Medulla oblongata (tissue), 1 donor: ENCODE data around the gene SLC25A25.

Experiments used
- DNase-seq: peaks from one replicate; pipeline ENCODE4 v3.0.0-alpha.2; 2015; ENCODE audit errors: extremely low spot score

The SLC25A25 gene

DNA sequence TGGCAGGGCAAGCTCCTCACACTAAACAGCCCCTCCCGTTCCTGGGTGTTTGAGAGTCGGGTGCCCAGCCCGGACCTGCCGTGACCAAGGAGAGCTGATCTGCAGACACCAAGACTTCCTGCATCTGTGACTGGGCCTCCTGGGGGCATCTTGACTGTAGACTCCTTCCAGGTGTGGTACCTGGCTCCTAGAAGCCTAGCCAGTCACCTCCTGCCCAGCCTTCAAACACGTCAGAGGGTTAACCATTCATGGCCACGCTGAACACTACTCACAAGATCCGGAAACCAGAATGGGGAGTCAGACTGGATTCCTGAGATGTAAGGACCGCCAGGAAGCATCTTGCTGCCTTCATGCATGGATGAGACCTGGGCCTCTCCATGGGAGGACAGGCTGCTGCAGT is 77.5 kb downstream of the SLC25A25 start:
- no peak for DNase-seq

DNA sequence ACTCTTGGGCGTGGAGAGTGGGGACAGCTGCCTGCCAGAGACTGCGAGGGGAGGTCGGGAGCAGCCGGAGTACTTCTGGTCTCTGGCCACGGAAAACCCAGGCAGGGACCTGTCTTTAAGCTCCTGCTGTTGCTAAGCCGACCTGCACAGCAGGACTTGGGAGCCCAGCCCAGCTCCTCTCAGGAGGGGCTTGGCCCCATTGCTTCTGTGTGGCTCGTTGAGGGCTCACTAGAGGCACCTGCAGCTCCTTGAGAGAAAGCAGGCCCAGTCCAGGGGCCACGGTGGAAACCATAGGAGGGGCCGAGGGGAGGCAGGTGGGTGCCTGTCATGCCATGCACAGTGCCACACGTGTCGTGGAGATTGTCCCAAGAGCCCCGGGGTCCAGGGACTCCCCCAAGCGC is 77.9 kb downstream of the SLC25A25 start:
- no peak for DNase-seq

DNA sequence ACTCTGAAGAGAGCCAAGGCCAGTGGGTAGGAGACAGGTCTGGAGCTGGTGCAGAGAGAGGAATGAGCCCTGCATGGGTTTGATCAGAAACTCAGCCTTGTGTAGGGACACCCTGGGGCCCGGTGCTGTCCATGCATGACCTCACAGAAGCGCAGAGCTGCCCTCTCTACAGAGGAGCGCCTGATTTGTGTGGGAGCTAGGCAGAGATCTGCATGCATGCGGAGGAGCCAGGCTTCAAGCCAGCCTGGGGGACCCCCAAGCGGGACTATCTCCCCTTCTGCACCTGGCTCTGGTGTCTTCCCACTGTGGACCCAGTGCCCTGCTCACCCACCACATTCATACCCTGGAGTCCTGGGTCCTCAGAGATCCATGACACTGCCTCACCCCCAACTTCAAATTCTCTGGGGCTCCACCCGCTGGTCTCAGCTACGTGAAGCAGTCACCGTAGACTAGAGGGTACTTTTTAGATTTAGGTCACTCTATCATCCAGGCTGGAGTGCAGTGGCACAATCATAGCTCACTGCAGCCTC is 78.6 kb downstream of the SLC25A25 start:
- no peak for DNase-seq

DNA sequence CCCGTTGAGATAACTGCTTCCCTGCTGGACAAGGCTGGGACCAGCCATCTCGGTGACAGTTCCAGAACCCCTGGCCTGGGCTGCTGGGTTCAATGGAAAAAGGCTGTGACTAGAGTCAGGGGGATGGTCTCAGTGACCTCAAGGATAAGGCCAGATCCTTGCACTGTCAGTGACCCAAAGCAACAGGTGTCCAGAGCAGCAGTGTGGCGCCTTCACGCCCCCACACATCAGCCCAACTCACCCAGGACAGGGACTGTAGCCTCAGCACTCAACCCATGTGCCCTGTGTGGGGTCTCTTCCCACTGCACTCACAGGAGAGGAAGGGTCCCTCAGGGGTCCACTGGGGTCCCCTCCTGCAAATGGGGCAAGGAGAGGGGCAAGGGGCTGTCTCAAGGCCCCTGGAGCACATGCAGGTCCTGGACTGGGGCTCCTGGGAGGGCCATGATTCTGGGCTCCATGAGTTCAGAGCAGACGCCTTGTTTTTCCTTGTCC is 80.5 kb downstream of the SLC25A25 start:
- no peak for DNase-seq

DNA sequence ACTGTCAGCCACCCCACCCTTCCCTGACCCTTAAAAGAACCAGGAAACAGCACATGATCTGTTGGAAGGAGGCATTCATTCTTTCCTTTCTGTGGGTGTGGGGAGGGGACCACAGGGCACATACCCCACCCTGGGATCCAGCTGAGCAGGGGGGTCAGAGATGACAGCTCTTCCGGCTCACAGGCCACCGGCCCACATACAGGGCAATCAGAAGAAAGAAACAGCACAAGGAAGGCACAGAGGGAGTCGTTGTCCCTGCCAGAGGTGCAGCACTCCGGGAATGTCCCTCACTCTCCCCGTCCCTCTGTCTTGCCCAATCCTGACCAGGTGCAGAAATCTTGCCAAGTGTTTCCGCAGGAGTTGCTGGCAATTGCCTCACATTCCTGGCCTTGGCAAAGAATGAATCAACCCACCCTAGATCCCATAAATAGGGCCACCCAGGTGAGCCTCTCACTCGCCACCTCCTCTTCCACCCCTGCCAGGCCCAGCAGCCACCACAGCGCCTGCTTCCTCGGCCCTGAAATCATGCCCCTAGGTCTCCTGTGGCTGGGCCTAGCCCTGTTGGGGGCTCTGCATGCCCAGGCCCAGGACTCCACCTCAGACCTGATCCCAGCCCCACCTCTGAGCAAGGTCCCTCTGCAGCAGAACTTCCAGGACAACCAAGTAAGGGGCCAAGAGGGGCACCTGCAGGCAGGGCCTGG is 81.1 kb downstream of the SLC25A25 start, which contains the start of gene LCN2:
Gene LCN2, plus strand, starts transcription at position 453 of the 701 bp plus-strand sequence. Its CDS starts 73 bp downstream, at position 526.
- DNase-seq, result no peak

DNA sequence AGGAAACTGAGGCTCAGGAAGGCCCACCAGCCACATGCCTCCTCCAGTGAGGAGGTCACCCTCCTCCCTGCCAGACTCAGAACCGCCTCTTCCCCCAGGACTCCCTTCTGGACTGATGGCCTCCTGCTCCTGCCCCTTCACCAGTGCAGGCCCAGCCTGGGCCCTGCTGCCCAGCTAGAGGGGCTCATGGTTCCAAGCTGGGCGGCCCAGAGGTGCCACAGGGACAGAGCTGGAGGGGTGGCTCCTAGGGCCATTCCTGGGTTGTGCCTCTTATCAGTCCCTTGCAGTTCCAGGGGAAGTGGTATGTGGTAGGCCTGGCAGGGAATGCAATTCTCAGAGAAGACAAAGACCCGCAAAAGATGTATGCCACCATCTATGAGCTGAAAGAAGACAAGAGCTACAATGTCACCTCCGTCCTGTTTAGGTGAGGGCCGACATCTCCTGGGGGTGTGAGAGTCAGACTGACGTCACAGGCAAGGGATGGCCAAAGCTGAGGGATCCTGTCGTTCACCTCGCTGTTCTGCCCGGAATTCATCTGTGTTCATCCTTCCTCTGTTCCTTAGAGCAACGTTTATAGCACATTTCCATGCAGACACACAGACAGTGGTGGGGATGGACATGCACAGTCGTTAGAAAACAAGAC is 82.0 kb downstream of the SLC25A25 start:
- no peak for DNase-seq

DNA sequence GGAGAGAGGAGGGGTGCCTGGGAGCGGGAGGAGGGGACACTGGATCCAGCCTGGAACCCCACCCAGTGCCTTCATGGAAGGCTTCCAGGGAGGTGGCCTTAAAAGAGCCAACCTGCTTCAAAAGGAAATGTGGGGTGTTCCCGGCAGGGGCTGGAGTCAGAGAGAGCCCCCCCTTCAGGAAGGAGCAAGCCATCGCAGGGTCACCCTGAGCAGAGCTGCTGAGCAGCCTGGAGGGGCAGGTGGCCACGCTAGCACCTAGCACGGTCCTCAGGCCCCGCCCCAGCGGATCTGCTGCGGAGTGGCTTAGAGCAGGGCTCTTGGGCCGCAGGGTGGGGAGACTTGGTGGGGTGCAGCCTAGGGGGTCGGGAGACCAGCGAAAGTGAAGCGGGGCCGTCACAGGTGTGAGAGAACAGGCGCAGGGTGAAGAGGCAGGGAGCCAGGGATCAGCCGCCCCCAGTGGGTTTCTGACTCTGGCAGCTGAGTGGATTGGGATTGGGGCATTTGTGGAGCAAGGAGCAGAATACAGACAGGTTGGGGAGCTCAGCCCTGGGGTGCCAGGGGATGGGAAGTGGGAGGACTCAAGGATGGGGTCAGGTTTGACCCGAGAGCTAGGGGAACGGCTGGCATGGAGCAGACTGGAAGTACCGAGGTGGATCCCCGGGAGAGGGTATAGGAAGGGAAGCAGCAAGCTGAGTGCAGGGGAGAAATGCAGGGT is 82.7 kb downstream of the SLC25A25 start:
- no peak for DNase-seq

DNA sequence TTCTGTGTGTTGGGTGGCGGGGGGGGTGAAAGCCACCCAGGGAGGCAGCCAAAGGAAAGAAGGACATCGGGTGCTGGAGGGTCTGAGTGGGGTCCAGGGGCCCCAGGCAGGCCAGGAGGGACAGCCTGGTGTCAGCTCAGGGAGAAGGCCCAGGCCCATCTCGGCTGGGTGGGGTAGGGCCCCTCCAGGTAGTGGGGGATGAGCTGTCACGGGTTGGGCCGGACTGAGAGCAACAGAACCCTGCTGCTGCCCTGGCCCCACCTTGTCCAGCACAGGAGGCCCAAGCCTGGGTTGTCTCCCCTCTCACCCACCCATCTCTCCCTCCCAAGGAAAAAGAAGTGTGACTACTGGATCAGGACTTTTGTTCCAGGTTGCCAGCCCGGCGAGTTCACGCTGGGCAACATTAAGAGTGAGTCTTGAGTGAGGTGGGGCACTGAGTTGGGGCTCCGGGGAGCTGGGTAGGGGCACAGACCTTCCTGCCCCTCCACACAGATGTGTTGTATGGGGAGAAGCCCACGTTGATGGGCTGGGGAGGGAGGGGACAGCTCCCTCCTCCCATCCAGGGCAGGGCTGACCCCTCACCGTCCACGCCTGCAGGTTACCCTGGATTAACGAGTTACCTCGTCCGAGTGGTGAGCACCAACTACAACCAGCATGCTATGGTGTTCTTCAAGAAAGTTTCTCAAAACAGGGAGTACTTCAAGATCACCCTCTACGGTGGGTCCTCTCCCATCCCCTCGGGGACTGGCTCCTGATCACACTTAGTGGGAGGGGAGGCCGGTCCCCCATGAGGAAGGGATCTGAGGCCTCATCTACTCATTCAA is 83.5 kb downstream of the SLC25A25 start:
- DNase-seq, result no peak

DNA sequence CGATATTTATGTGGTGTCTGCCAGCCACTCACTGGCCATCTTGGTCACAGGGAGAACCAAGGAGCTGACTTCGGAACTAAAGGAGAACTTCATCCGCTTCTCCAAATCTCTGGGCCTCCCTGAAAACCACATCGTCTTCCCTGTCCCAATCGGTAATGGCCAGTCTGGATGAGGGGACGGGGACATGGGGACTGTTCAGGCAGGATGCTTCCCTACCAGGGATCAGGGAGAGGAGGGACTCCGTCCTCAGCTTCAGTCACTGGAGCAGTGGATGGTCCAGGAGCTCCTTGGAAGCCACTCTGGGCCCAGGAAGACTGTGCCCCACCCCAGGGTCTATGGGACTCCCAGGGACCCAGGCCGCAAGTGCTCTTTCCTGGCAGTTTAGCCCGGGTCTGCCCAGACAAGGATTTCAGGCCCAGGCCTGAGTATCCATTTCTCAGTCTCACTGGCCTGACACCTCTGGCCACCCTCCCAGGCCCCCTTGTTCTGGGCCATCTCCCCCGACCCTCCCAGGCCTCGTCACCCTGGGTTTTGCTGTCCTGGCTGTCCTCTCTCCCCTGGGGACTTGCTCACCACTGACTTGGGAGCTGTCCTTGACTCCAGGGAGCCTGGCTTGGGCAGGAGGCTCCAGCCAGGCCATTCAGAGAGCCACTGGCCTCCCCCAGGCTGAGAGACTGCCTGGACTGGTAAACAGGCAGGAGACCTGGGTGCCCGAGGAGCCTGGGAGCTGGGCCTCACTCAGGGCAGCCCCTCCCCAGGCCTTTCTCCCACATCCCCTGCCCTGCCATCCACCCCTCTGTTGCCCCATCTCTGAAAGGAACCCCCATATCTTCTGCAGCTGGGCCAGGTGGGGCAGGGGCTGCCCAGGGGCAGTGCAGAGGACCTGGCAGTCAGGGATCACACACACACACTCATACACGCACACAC is 84.4 kb downstream of the SLC25A25 start:
- no peak for DNase-seq

DNA sequence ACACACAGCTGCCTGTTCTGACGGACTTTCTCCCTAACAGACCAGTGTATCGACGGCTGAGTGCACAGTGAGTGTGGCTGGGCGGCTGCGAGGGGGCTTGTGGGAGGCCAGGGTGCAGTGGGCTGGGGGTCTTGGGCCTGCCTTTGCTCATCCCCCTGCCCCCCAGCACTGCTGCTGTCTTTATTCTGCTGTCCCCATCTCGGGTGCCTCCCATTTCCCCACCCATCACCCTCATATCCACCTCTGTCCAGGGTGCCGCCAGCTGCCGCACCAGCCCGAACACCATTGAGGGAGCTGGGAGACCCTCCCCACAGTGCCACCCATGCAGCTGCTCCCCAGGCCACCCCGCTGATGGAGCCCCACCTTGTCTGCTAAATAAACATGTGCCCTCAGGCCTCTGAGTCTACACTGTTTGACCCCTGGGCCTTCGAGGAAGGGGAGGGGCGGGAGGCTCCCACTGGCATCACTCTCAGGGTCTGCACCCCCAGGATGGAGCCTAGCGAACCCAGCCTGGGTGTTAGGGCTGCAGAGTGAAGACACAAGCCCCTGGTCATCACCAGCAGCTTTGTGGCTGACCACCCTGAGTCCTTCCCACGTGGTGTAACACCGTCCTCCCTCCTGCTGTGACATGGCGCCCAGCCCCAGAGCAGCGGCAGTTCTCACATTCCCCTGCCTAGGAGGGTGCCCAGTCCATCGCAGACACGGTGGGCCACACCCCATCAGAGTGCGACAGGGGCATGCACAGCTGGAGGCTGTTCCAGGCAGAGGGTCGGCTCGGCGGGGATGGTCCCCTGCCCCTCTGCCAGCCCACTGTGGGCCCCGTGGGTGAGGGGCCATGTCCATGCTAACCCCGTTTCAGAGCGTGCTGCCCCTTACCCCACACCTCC is 85.3 kb downstream of the SLC25A25 start:
- no peak for DNase-seq

DNA sequence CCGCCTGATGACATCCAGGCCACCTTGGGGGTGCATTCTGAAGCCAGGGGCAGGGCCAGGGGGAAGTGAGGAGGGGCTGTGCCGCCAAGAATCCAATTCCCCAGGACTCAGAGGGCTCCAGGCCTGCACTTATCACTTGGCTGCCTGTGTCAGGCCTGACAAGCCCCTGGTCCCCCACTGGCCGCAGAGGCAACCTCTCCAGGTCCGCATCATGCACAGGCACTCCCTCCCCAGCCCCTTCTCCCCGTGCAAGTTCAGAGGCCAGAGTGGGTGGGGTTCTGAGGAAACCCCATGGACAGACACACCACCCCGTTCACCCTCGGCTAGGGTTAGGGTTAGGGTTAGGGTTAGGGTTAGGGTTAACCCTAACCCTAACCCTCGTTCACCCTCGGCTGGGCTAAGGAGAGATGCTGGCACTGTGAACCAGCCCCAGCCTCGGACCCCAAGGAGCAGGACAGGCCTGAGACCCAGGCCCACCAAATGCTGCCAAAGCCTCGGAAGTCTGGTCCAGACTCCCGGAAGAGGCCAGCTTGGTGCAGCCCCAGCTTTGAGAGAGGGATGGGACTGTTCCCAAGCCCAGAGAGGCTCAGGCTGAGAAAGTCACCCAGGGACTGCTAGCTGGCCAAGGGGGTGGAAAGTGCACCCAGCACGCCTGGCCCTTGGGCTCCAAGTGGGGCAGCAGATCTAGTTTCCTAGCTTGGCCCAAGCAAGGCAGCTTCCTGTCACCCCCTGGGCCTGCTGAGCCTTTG is 86.1 kb downstream of the SLC25A25 start:
- no peak for DNase-seq

DNA sequence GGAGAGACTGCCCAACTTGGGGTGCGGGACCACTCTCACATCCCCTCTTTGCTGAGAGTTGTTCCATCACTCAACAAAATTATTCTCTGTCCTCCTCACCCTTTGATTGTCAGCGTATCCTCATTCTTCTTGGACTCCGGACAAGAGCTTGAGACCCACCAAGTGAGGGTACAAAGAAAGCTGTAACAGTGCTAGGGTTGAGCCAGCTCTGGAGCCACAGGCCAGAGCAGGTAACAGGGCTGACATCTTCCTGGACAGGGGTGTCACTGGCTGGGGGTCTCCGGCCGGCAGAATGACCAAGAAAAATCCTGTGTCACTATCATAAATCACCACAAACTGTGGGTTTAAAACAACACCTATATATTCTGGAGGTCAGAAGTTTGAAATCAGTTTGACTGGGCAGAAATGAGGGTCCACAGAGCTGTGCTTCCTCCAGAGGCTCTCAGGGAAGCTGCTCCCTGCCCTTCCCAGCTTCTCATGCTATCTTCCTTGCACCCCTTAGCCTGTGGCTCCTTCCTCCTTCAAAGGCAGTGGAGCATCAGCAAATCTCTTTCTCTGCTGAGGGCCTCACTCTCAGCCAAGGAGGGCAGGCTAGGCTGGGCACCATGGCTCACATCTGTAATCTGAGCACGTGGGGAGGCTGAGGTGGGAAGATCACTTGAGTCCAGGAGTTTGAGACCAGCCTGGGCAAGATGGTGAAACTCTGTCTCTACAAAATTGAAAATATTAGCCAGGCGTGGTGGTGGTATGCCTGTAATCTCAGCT is 87.9 kb downstream of the SLC25A25 start:
- no peak for DNase-seq
